Measurements from ENCODE around the gene DENND10.

The DENND10 gene

GRCh38 chr10:119120413-119120867 lies 16.5 kb downstream of the DENND10 start:
- peak; percentile 69 for DNase-seq (ENCODE audit: low spot score)
- no peak for TF ChIP-seq CTCF (IDR thresholded peaks at IDR 0.05; ENCODE audit: extremely low read depth, insufficient read depth, missing control alignments)
- in situ Hi-C loops (cut with MboI; ENCODE audit: low pct_unique_long_range_greater_than_20kb, low sequenced_read_pairs, unreplicated experiment), result no loop called here

- in situ Hi-C loops (cut with MboI; ENCODE audit: low pct_unique_long_range_greater_than_20kb, low sequenced_read_pairs, unreplicated experiment), result no loop called here
- DNase-seq (ENCODE audit: low spot score), result no peak
- TF ChIP-seq CTCF (IDR thresholded peaks at IDR 0.05; ENCODE audit: extremely low read depth, insufficient read depth, missing control alignments), result no peak
Measured at GRCh38 chr10:119120875-119121274, 17.0 kb downstream of the DENND10 start.

DNA sequence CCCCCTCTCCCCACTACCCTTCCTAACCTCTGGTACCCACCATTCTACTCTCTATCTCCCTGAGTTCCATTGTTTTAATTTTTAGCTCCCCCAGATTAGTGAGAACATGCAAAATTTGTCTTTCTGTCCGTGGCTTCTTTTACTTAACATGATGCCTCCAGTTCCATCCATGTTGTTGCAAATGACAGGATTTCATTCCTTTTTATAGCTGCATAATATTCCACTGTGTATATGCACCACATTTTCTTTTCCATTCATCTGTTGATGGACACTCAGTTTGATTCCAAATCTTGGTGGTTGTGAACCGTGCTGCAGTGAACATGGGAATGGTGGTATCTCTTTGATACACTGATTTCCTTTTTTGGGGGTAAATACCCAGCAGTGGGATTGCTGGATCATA lies 22.0 kb downstream of the DENND10 start:
- TF ChIP-seq CTCF (IDR thresholded peaks at IDR 0.05; ENCODE audit: extremely low read depth, insufficient read depth, missing control alignments), result no peak
- no peak for DNase-seq (ENCODE audit: low spot score)
- in situ Hi-C loops (cut with MboI; ENCODE audit: low pct_unique_long_range_greater_than_20kb, low sequenced_read_pairs, unreplicated experiment), result no loop called here

DNA sequence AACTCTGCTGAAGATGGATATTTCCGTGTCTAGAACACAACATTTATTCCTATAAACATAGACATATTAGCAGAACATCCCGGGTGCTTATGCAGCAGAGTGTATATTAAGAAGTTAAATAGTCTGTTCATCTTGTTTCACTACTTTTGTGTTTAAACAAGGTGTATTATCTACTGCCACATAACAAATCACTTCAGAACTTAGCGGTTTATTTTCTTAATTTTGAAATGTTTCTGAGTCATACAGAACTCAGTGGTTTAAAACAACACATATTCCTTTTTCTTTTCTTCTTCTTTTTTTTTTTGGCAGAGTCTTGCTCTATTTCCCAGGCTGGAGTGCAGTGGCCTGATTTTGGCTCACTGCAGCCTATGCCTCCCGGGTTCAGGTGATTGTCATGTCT lies 25.8 kb downstream of the DENND10 start:
- in situ Hi-C loops (cut with MboI; ENCODE audit: low pct_unique_long_range_greater_than_20kb, low sequenced_read_pairs, unreplicated experiment), result no loop called here

DNA sequence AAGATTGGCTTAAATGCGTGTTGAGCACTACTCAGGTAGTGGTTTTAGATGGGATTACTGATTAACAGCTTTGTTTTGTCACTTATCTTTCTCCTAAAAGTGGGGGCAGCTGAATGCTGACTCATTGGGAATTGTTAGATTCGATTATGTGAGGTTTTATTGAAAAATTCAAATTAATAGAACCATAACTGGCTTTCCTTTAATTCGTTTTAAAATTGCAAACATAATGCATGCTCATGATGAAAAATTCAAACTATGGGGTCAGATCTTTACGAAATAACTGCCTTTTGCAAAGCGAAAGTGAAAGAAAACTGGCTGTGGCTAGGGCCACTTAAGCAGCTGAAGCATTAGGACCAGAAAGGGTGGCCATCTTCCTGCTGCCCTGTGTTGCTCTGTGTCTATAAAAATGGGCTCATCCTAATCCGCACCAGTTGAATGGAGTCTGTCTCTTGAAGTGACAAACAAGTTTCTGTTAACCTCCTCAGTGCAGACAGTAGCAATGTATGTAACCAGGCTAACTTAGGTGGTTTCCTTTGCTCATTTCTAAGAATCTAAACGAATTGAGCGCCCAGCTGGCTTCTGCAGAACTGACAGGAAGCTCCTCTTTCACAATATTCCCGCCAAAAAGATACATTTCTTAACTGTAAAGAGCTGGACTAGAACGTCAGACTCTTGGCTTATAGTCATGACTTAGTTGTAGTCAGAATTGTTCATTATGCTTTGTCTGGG lies 27.8 kb downstream of the DENND10 start:
- in situ Hi-C loops (cut with MboI; ENCODE audit: low pct_unique_long_range_greater_than_20kb, low sequenced_read_pairs, unreplicated experiment), result no loop called here
- DNase-seq (ENCODE audit: low spot score), result peak; percentile 56
- TF ChIP-seq CTCF (IDR thresholded peaks at IDR 0.05; ENCODE audit: extremely low read depth, insufficient read depth, missing control alignments), result no peak

More for the DNA sequence above, 25.8 kb downstream of the DENND10 start:
- TF ChIP-seq CTCF (IDR thresholded peaks at IDR 0.05; ENCODE audit: extremely low read depth, insufficient read depth, missing control alignments), result no peak
- no peak for DNase-seq (ENCODE audit: low spot score)

- no peak for DNase-seq (ENCODE audit: low spot score)
- no peak for TF ChIP-seq CTCF (IDR thresholded peaks at IDR 0.05; ENCODE audit: extremely low read depth, insufficient read depth, missing control alignments)
- in situ Hi-C loops (cut with MboI; ENCODE audit: low pct_unique_long_range_greater_than_20kb, low sequenced_read_pairs, unreplicated experiment), result no loop called here
Measured at GRCh38 chr10:119132521-119133345, 28.8 kb downstream of the DENND10 start.

All from GM13977 (cell line).